ENCODE measurements around the gene STX10.
"Not testable (repeated sequence)": the region's sequence is repeated elsewhere in the genome, so short reads cannot be mapped to it uniquely, and the experiment has no call there.

STX10 gene

DNA sequence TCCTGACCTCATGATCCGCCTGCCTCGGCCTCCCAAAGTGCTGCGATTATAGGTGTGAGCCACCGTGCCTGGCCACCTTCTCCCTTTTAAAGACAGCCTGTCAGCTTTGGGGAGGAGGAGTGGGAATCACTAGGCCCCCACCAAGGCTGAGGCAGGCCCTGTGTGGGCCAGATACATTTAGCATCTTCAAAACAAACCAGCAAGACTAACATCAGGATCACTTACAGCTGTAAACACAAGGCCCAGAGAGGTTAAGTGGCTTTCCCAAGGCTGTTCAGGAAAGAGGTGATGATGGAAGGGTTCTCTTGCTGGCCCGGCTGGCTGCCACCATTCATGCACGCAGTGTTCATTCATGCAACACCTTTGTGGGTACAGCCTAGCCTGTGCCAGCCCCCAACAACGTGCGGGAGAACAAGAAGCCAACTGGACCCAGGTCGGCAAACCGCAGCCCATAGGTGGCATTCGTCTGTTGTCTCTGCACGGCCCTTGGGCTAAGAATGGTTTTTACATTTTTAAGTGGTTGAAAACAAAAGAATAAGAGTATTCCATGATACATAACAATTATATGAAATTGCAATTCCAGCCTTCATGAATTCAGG, 23.1 kb upstream of the STX10 start:
- TF ChIP-seq, protein P1, sequence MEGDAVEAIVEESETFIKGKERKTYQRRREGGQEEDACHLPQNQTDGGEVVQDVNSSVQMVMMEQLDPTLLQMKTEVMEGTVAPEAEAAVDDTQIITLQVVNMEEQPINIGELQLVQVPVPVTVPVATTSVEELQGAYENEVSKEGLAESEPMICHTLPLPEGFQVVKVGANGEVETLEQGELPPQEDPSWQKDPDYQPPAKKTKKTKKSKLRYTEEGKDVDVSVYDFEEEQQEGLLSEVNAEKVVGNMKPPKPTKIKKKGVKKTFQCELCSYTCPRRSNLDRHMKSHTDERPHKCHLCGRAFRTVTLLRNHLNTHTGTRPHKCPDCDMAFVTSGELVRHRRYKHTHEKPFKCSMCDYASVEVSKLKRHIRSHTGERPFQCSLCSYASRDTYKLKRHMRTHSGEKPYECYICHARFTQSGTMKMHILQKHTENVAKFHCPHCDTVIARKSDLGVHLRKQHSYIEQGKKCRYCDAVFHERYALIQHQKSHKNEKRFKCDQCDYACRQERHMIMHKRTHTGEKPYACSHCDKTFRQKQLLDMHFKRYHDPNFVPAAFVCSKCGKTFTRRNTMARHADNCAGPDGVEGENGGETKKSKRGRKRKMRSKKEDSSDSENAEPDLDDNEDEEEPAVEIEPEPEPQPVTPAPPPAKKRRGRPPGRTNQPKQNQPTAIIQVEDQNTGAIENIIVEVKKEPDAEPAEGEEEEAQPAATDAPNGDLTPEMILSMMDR (IDR thresholded peaks at IDR 0.05; ENCODE audit: insufficient read depth, low read length, missing control alignments), result no peak
- no peak for DNase-seq (ENCODE audit: low read depth, low spot score)
- ChIA-PET CTCF (interaction anchor here (1.0 kb wide), 1 partner anchor 9 kb away, joined by 3 read pairs; no protein-coding TSS in a partner anchor), POLR2A (interaction anchor here (0.7 kb wide), 1 partner anchor 18 kb away, joined by 4 read pairs; no protein-coding TSS in a partner anchor)
- no peak overlapping the region for H3K4me3 ChIP-seq (ENCODE audit: low read depth, low read length)

DNA sequence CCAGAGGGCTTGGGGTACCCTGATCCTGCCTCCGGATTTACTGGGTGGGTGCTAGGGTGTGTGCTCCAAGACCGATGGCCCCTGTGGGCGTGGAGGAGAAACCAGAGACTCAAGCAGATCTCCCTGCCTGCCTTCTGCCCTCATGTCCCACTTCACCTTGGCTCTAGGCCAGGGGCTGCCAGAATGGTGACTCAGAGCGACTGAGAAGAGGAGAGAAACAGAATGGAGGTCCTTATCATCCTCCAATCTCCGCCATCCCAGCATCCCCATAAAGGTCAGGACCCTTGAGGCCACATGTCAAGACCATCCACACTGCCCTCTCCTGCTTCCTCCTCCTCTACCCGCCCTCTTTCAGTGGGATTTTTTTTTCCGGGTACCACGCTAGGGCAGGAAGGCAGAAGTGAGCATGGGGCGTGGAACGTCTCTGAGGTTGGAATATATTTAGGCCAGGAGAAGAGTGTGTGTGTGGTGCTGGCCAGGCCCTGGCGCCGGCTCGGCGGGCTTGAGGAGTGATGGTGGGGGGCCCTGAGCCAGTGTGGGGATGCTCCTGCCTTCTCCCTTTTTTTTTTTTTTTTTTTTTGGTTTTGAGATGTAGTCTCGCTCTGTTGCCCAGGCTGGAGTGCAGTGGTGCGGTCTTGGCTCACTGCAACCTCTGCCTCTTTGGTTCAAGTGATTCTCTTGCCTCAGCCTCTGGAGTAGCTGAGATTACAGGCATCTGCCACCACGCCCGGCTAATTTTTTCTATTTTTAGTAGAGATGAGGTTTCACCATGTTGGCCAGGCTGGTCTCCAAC, 22.4 kb upstream of the STX10 start:
- TF ChIP-seq, protein P1 (IDR thresholded peaks at IDR 0.05; ENCODE audit: insufficient read depth, low read length, missing control alignments), result no peak
- CTCF ChIA-PET, result no interaction called here
- no peak overlapping the region for H3K4me3 ChIP-seq (ENCODE audit: low read depth, low read length)
- POLR2A ChIA-PET, result no interaction called here
- no peak for DNase-seq (ENCODE audit: low read depth, low spot score)

DNA sequence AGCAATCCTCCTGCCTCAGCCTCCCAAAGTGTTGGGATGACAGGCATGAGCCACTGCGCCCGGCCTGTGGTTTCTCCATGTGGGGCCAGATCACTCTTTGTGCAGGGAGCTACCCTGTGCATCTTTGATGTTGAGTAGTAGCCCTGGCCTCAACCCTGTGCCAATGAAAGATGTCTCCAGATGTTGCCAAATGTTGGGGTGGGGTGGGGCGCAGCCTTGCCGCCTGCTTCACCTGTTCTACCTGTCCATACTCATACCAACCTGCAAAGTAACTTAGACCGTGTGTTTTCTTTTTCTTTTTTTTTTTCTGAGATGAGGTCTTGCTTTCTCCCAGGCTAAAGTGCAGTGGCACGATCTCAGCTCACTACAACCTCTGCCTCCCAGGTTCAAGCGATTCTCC, 21.0 kb upstream of the STX10 start:
- ChIA-PET CTCF (interaction anchor here (1.2 to 1.8 kb wide), 2 partner anchors 24 to 206 kb away, joined by 3 to 10 read pairs; no protein-coding TSS in a partner anchor), POLR2A (no interaction called here)
- TF ChIP-seq, protein P1 (IDR thresholded peaks at IDR 0.05; ENCODE audit: insufficient read depth, low read length, missing control alignments), result no peak
- DNase-seq (ENCODE audit: low read depth, low spot score), result no peak
- no peak overlapping the region for H3K4me3 ChIP-seq (ENCODE audit: low read depth, low read length)

DNA sequence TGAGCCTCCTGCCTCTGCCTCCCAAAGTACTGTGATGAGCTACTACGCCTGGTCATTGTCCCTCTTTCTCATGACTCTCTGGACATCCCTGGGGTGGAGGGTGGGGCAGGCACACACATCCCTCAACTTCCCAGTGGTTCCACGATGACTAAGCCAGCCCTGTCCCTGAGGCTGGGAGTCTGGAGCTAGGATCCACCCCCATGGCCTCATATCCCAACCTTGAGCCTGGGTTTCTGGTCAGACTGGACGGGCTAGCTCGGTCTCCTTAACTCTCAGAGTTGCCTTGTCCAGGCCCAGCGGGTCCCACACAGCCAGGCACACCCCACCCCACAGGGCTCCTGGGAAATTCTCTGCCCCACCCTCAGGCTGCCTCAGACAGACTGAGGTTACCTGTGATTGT, 19.6 kb upstream of the STX10 start:
- no peak for DNase-seq (ENCODE audit: low read depth, low spot score)
- TF ChIP-seq, protein P1 (IDR thresholded peaks at IDR 0.05; ENCODE audit: insufficient read depth, low read length, missing control alignments), result no peak
- POLR2A ChIA-PET, result interaction anchor here (0.9 to 1.6 kb wide), 4 partner anchors 13 to 17 kb away, joined by 3 to 4 read pairs (median 4); no protein-coding TSS in a partner anchor
- H3K4me3 ChIP-seq (ENCODE audit: low read depth, low read length), result no peak overlapping the region
- CTCF ChIA-PET, result interaction anchor here (1.0 to 1.8 kb wide), 5 partner anchors 23 to 204 kb away, joined by 3 to 10 read pairs (median 4); no protein-coding TSS in a partner anchor

DNA sequence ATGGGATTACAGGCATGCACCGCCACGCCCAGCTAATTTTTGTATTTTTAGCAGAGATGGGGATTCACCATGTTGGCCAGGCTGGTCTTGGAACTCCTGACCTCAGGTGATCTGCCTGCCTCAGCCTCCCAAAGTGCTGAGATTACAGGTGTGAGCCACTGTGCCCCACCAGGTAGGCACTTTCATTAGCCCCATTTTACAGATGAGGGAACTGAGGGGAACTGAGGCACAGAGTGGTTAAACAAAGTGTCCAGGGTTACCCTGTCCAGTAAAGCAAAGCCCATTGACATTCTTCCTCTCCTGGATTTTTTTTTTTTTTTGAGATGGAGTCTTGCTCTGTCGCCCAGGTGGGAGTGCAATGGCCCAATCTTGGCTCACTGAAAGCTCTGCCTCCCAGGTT, 16.0 kb upstream of the STX10 start:
- CTCF ChIA-PET, result interaction anchor here (1.6 to 4.1 kb wide), 2 partner anchors 97 to 201 kb away, joined by 3 to 19 read pairs; no protein-coding TSS in a partner anchor

DNA sequence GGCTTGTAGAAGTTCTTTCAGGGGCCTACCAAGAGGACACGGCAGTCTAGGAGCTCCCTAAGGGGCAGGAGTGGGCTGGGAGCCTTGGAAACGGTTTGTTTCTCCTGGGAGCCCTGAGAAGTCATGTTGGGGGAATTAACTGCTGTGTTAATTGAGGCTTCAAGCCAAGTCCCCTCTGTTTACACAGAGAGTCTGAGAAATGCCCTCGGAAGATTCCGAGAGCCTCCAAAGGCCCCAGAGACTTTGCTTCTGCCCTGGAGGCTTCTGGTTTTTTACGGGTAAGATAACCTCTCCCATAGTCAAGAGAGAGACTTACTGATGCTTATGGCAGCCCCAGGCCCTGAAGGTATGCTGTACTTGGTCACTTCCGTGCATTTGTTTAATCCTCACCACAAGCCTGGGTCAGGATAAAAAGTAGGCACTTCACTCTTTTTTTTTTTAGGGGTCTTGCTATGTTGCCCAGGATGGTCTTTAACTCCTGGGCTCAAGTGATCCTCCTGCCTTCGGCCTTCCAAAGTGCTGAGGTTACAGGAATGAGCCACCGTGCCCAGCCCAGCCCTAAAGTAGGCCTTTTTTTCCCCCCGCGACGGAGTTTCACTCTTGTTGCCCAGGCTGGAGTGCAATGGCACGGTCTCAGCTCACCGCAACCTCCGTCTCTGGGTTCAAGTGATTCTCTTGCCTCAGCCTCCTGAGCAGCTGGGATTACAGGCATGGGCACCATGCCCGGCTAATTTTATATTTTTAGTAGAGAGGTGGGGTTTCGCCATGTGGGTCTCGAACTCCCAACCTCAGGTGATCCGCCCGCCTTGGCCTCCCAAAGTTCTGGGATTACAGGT, 15.2 kb upstream of the STX10 start:
- no peak overlapping the region for H3K4me3 ChIP-seq (ENCODE audit: low read depth, low read length)
- CTCF ChIA-PET, result interaction anchor here (1.6 to 4.1 kb wide), 2 partner anchors 97 to 200 kb away, joined by 3 to 19 read pairs; no protein-coding TSS in a partner anchor
- TF ChIP-seq, protein P1 (IDR thresholded peaks at IDR 0.05; ENCODE audit: insufficient read depth, low read length, missing control alignments), result no peak
- no peak for DNase-seq (ENCODE audit: low read depth, low spot score)
- POLR2A ChIA-PET, result interaction anchor here (3.3 kb wide), 1 partner anchor 13 kb away, joined by 32 read pairs; no protein-coding TSS in a partner anchor

More for the DNA sequence above, 16.0 kb upstream of the STX10 start:
- POLR2A ChIA-PET, result interaction anchor here (1.1 kb wide), 1 partner anchor 16 kb away, joined by 3 read pairs; no protein-coding TSS in a partner anchor
- not testable (repeated sequence) for H3K4me3 ChIP-seq (ENCODE audit: low read depth, low read length); DNase-seq (ENCODE audit: low read depth, low spot score)

Measured in AG04449 (cell line).